ENCODE data around the gene SERPINA4. TPM values are rescaled to one million over a fixed set of nuclear protein-coding genes. Genes with fewer than 3 reads are reported as not detected.

The SERPINA4 gene
- total RNA-seq: not detected in 2 replicates

GRCh38 chr14:94560751-94561655 lies at the start of gene SERPINA4:
TSS of gene SERPINA4 (plus strand) at chr14:94561442. CDS start at chr14:94563483, 2,041 bp downstream.

GRCh38 chr14:94581127-94581999 lies 20.1 kb downstream of the SERPINA4 start, which contains the start of gene SERPINA5:
TSS of gene SERPINA5 (plus strand) at chr14:94581426. CDS start at chr14:94587363, 5,937 bp downstream.

GRCh38 chr14:94612174-94612573 lies 50.9 kb downstream of the SERPINA4 start, which contains the start of gene SERPINA3:
TSS of gene SERPINA3 (plus strand) at chr14:94612391. CDS start at chr14:94614442, 2,051 bp downstream.

Other genes with a start within 250 kb of the SERPINA4 start
- not detected in 2 replicates for gene SERPINA6, start 238.1 kb upstream of the SERPINA4 start, total RNA-seq
- not detected in 2 replicates for gene SERPINA2, start 194.7 kb upstream of the SERPINA4 start, total RNA-seq
- gene SERPINA1, start 172.8 kb upstream of the SERPINA4 start, total RNA-seq: 0.22 TPM in 1 of 2 replicates, not detected in the other
- not detected in 2 replicates for gene SERPINA11, start 108.6 kb upstream of the SERPINA4 start, total RNA-seq
- not detected in 2 replicates for gene SERPINA9, start 85.2 kb upstream of the SERPINA4 start, total RNA-seq
- not detected in 2 replicates for gene SERPINA12, start 52.0 kb upstream of the SERPINA4 start, total RNA-seq
- not detected in 2 replicates for gene SERPINA5, start 20.0 kb downstream of the SERPINA4 start, total RNA-seq
- gene SERPINA3, start 50.9 kb downstream of the SERPINA4 start, total RNA-seq: 0.22 and 2.1 TPM in 2 replicates
- gene GSC, start 208.7 kb downstream of the SERPINA4 start, total RNA-seq: 0.22 TPM in 1 of 2 replicates, not detected in the other